Activated T-helper 1 cell treated with anti-CD3 and anti-CD28 coated beads, Interleukin-2, amount 50 U/mL, for 16 hours (primary cell): ENCODE results near the gene NFIX.
"Not testable (repeated sequence)": the region's sequence is repeated elsewhere in the genome, so short reads cannot be mapped to it uniquely, and the experiment has no call there.

Experiments used
- DNase-seq, 2 donors: peaks; one replicate each; pipeline ENCODE4 v3.0.0-alpha.2; 2020; ENCODE audit warnings: low read depth in 1 of 2, low spot score in 1 of 2

Gene NFIX

DNA sequence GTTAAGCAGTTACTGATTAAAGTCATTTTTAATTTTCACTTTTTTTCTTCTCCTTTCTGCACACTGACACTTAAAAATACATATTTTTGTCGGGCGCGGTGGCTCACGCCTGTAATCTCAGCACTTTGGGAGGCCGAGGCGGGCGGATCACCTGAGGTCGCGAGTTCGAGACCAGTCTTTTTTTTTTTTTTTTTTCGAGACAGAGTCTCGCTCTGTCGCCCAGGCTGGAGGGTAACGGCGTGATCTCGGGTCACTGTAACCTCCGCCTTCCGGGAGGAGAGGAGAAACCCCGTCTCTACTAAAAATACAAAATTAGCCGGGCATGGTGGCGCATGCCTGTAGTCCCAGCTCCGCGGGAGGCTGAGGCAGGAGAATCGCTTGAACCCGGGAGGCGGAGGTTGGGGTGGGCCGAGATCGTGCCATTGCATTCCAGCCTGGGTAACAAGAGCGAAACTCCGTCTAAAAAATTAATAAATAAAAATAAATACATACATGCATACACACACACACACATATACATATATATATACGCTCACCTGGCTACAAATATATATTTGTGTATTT is 37.8 kb upstream of the NFIX start:
- DNase-seq, result not testable (repeated sequence)

DNA sequence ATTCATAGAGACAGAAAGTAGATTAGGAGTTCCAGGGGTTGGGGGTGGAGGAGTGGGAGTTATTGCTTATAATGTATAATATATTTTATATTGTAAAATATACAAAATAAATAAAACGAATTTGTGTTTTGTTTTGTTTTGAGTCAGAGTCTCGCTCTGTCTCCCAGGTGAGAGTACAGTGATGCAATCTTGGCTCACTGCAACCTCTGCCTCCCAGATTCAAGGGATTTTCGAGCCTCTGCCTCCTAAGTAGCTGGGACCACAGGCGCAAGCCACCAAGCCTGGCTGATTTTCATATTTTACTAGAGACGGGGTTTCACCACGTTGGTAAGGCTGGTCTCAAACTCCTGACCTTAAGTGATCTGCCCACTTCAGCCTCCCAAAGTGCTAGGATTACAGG is 35.8 kb upstream of the NFIX start:
- no peak for DNase-seq

DNA sequence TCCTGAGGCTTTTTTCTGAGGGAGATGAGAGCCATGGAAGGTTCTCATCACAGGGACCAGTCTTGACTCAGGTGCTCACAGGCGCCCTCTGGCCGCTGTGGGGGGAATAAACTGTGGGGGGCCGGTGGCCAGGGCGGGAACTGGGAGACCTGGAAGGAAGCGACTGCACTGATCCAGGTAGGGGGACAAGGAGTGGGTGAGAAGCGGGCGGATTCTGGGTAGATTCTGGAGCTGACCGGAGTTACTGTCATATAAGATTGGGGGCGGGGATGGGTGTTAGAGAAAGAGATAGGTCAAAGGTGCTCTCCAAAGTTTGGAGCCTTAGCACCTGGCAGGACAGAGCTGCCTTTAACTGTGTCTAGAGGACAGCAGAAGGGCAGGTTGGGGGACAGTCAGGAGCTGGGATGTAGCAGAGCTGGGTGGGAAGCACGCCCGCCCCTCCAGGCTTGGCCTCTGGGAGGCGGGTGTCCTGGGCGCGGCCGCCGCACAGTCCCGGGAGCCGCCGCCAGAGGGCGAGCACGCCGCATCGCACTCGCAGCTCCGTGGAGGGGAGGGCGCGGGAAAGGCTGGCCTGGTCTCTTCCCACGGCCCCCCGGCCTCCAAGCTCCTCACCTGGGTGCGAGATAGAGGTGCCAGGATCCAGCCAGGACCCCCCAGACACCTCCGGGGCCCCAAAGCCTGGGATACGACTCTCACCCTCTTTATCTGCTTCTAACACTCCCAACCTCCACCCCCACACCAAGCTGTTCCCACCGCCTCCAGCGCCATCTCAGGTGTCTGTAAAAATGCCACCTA is 30.1 kb upstream of the NFIX start:
- peak; percentile 66 to 72 for DNase-seq

DNA sequence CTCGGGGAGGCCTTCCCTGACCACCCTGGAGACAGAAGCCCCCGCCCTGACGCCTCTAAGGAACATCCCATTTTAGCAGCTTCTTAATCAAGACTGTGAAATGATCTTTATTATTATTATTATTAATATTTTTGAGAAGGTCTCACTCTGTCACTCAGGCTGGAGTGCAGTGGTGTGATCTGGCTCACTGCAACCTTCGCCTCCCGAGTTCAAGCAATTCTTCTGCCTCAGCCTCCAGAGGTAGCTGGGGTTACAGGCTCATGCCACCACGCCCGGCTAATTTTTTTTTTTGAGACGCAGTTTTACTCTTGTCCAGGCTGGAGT is 29.5 kb upstream of the NFIX start:
- DNase-seq, result no peak

DNA sequence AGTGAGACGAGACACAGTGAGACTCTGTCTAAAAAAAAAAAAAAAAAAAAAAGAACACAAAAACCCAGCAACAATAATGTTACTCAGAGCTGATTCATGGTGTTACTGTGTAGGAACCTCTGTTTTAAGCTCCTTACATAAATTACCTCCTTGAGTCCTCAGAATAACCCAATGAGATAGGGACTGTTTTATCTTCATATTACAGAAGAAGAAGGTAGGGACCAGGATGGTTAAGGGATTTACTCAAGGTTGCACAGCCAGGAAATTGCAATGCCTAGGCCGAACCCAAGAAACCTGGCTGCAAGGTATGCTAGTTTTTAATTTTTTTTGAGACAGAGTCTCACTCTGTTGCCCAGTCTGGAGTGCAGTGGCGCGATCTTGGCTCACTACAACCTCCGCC is 27.4 kb upstream of the NFIX start:
- no peak for DNase-seq

DNA sequence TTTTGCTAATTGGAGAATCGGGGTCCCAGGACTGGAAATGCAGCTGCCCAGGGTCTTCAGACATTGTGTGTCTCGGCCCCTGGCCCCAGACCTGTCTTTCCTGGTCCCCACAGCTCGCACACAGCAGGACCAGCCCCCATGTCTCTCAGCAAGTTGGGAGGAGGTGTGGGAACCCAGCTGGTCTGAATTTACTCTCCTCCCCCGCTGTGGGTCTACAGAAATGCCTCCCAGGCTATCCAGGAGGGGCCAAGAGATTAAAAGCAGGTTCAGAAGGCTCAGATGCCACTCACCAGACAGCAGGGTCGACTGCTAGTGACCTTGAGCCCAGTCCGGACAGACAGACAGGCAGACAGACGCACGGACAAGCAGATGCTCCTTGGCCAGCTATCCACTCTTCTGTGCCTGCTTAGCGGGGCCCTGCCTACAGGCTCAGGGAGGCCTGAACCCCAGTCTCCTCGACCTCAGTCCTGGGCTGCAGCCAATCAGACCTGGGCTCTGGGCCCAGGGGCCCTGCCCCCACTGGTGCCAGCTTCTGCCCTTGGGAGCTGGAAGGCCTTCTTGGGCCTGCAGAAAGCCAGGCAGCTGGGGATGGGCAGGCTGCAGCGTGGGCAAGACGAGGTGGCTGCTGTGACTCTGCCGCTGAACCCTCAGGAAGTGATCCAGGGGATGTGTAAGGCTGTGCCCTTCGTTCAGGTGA is 25.8 kb upstream of the NFIX start, which contains the start of gene DAND5:
Gene DAND5, plus strand, starts transcription at position 285 of the 697 bp plus-strand sequence. Its CDS starts 85 bp downstream, at position 370.
- no peak for DNase-seq

DNA sequence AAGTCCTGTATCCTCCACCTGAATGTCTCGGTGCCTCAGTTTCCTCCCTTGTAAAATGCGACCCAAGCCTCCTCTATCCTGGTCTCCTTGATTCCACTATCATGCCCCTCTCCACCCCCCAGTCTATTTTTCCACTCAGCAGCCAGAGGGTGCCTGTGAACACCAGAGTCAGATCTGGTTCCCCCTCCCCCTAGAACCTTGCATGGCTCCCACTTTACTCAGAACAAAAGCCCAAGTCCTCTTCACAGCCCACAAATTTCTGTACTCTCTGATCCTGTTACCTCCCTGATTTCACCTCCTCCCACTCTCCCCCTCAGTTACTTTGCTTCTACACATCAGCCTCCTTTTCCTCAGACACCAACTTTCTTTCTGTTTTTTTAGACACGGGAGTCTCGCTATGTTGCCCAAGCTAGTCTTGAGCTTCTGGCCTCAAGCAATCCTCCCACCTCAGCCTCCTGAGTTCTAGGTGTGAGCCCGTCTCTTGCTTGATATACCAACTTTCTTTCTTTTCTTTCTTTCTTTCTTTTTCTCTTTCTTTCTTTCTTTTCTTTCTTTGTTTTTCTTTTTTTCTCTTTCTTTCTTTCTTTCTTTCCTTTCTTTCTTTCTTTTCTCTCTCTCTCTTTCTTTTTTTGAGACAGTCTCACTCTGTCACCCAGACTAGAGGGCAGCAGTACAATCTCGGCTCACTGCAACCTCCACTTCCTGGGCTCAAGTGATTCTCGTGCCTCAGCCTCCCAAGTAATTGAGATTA is 25.0 kb upstream of the NFIX start:
- DNase-seq, result no peak

DNA sequence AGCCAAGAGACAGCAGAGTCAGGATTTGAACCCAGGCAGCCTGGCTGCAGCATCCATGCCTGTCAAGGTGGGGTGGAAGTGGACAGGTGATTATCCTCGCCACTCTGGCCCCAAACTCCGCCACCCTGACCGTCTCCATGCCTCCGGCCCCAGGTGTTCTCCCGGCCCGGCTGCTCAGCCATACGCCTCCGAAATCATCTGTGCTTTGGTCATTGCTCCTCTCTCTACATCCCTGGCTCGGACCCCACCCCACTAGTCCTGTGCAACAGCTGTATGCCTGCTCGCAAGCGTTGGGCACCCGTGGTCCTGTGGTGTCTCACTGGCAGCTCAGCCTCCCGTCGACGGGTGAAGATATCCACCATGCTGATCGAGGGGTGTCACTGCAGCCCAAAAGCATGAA is 22.0 kb upstream of the NFIX start:
- DNase-seq, result no peak

DNA sequence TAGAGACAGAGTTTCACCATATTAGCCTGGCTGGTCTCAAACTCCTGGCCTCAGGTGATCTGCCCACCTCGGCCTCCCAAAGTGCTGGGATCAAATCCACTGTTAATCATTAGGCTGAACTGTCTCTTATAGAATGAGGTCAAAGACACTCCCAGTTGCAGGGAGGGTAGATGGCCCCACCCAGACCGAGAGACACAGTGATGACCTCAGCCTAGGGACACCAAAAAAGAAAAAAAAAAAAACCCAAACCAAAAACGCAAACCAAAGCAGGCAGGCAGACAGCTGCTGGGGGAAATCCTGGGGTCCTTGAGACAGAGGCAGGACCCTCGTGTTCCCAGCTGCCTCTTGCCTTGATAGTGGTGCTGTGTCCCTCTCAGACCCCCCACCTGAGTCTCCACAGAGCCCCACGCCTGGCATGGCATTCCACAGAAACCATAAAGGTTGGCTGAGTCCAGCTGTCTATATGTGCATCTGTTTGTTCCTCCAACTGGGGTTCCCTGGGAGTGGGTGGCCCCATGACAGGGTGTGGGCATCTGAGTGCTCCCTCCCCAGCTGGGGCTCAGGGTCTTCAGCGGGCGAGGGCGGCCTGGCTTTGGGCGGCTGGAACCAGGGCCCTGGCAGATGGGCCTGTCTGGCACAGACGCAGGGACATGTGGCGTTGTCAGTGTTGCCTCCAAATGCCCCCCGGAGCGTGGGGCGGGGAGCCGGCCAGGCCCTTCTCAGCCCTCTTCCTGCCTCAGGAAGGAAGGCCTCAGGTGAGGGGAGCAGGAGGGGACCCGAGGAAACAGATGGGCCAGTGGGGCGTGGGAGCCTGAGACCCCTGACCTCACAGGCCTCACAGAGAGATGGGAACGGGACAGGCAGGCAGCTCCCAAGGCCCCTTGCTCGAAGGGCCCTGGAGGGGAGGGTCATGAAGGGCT is 20.7 kb upstream of the NFIX start:
- no peak for DNase-seq

DNA sequence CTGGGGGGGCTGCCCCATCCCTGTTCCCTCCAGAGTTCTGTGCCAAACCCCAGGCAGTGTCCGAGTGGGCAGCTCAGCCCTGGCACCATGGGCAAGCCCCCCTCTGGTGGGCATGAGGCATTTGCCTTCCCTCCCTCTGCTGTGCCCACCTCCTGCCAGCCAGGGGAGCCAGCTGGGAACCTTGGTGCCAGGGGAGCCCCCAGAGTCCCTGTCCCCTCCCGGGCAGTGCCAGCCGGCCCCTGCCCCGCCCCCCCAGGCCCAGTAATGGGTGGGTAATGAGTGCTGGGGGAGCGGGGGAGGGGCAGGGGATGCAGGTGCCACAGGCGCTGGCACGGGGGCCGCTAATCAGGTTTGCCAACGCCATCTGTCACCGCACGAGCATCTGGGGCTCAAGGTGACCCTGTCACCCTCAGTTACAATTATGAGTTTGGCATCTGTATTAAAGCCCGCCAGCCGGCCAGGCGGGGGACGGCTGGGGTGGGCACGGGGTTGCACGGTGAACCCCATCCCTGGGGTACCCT is 20.0 kb upstream of the NFIX start:
- DNase-seq, result no peak

DNA sequence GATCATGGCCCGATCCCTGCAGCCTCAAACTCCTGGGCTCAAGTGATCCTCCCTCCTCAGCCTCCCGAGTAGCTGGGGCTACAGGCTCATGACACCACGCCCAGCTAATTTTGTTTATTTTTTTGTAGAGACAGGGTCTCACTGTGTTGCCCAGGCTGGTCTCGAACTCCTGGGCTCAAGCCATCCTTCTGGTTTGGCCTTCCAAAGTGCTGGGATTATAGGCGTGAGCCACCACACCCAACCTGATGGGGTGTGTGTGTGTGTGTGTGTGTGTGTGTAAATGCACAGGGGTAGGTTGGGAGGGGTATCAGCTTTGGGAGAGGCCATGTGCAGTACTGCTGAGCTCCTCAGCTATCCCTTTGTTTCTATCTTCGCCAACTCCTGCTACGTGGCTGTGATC is 19.2 kb upstream of the NFIX start:
- DNase-seq, result not testable (repeated sequence)

DNA sequence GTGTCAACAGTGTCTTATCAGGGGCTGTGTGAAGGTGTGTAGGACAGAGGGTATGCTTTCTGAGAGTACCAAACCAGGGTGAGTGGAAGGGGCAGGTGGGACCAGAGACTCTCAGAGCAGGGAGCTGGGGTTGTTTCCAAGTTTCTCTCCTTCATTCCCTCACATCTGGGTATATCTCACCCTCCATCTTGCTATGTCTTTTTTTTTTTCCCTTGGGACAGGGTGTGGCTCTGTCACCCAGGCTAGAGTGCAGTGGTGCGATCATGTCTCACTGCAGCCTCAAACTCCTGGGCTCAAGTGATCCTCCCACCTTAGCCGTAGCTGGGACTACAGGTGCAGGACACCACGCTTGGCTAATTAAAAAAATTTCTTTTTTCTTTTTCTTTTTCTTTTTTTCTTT is 15.3 kb upstream of the NFIX start:
- no peak for DNase-seq

DNA sequence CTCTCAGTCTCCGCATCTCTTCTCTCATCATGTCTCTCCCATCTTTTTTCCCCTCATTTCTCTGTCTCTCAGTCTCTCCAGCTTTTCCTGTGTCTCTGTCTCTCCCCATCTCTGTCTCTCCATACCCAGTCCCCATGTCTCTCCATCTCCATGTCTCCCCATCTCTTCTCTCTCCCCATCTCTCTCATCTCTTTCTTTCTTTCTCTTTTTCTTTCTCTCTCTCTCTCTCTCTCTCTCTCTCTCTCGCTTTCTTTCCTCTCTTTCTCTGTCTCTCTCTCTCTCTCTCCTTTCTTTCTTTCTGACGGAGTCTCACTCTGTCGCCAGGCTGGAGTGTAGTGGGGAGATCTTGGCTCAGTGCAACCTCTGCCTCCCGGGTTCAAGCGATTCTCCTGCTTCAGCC is 12.6 kb upstream of the NFIX start:
- DNase-seq, result no peak

DNA sequence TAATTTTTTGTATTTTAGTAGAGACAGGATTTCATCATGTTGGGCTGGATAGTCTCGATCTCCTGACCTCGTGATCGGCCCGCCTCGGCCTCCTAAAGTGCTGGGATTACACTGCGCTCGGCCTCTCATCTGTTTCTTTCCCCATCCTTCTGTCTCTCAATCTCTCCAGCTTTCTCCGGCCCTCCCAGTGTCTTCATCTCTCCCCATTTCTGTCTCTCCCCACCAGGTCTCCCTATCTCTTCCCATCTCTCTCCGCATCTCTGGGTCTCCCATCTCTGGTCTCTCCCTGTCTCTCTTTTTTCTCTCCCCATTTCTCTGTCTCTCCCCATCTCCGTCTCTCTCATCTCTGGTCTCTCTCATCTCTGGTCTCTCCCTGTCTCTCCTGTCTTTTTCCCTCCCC is 12.2 kb upstream of the NFIX start:
- DNase-seq, result no peak

DNA sequence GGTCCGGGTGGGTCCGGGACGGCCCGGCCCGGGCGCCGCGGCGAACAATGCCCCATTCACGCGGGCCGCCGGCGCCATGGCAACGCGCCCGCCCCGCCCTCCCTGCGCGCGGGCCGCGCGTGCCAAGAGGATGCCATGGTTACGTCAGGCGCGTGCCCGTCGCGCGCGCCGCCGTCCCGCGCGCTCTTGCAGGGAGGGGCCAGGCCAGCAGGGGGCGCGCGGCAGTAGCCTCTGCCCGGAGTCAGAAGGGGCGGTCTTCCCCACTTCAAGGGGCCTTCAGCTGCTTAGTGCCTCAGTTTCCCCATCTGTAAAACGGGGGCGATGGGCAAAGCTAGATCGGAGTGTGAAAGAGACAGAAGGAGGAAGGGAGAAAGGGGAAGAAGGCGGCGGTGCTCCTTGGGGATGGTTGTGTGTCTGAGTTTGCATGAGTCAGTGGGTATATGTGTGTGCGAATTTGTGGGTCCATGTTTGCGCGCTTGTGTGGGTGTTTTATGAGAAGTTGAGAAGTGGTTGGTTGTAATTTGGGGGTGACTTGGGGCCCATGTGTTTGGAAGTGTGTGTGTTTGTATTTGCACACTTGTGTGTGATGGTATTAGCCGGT is 11.6 kb upstream of the NFIX start:
- peak; percentile 71 to 82 for DNase-seq

DNA sequence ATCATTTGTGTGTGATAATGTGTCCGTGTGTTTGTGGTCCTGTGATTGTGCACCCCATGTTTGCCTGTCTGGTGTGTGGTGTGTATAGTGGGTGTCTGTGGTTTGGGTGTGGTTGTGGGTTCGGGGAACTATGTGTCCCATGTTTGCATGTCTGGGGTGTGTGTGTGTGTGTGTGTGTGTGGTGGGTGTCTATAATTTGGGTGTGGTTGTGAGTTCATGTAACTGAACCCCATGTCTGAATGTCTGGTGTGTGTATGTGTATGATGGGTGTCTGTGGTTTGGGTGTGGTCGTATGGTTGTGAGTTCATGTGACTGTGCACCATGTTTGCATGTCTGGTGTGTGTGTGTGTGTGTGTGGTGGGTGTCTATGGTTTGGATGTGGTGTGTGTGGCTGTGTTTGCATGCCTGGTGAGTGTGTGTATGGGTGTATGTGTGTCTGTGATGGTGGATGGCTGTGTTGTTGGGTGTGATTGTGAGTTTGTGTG is 11.1 kb upstream of the NFIX start:
- DNase-seq, result no peak

DNA sequence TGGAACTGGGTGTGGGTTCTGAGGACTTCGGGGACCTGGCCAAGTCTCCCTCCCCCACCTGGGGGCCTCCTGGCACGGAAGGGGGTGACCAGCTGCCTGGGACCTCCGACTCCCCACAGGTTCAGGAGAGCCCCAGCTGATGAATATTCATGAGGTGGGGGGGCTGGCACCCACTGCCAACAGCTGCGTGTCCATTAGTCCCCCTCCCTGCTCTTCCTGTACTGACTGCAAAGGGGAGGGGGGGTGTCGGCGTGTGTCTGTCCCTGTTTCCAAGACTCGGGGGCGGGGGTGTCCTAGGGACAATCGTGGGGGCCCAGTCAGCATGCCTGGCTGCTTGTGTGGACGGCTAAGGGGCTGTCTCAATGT is 10.6 kb upstream of the NFIX start:
- DNase-seq, result no peak

DNA sequence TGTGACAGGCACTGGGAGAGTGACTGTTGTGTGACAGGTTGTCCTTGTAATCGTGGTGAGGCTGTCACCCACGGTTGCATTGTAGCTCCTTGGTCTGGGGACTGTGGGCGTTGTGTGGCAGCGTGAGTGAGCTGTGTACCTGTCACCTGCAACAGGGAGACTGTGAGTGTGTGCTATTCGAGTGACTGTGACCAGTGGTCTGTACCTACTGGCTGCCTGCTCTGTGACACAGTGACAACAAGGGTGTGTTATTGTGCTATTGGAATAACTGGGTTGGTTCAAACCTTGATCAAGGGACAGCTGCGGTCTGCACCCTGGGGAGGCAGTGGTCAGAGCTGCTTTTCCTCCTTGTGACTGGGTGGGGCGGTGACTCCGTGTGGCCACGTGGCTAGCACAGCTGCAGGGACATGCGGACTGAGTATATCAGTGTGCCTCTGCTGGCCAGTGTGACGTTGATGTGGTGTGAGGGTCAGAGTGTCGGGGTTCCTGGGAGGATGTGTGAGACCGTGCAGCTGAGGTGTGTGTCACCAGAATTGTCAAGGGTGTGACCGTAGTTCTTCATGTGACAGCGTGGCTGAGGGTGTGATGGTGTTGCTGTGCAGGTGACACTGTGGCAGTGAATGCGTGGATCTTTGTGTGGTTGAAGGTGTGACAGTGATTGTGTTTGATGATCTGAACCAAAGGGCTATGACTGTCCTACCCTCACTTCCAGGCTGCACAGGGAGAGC is 10.1 kb upstream of the NFIX start:
- no peak for DNase-seq

DNA sequence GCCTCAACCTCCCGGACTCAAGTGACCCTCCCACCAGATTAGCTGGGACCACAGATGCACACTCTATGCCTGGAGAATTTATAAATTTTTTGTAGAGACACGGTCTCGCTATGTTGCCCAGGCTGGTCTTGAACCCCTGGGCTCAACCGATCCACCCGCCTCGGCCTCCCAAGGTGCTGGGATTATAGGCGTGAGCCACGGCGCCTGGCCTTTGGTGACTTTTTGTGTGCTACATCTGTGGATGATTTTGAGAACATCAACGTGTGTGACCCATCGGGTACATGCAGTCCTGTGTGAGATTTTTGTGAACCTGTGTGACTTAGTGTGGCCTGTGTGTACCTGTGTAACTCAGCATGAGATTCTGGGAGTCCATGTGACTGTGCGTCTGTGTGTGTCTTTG is 8.5 kb upstream of the NFIX start:
- DNase-seq, result no peak
